HepG2 (cell line): Measurements from ENCODE around the gene CXADR. TPM values are rescaled to one million over a fixed set of nuclear protein-coding genes. Genes with fewer than 3 reads are reported as not detected.

Experiments
- CBFB ChIP-seq: sonication (generic); formaldehyde crosslinking; IDR thresholded peaks from 2 replicates; pipeline ENCODE4 v1.4.0; 2020; ENCODE audit warnings: missing genetic modification reagents
- CERS6 ChIP-seq: sonication (generic); formaldehyde crosslinking; IDR thresholded peaks from 2 replicates; pipeline ENCODE4 v1.5.0; 2020; ENCODE audit warnings: missing genetic modification reagents
- EEA1 ChIP-seq: sonication (generic); formaldehyde crosslinking; IDR thresholded peaks from 2 replicates; pipeline ENCODE4 v1.5.1; 2020; ENCODE audit warnings: mild to moderate bottlenecking, missing genetic modification reagents, borderline replicate concordance
- FOXC1 ChIP-seq: sonication (generic); formaldehyde crosslinking; IDR thresholded peaks from 2 replicates; pipeline ENCODE4 v1.8.0; 2022; ENCODE audit warnings: mild to moderate bottlenecking, missing genetic modification reagents, borderline replicate concordance
- FOXO4 ChIP-seq: sonication (generic); formaldehyde crosslinking; conservative IDR thresholded peaks from 2 replicates; pipeline ENCODE4 v1.8.1; 2023; ENCODE audit warnings: missing genetic modification reagents
- IRF1 ChIP-seq: sonication (generic); formaldehyde crosslinking; IDR thresholded peaks from 2 replicates; pipeline ENCODE4 v1.4.0; 2020; ENCODE audit warnings: low read depth, mild to moderate bottlenecking, missing genetic modification reagents
- KDM2A ChIP-seq: sonication (generic); formaldehyde crosslinking; IDR thresholded peaks from 2 replicates; pipeline ENCODE4 v1.4.0; 2020; ENCODE audit warnings: low read depth, missing genetic modification reagents, borderline replicate concordance
- LBX2 ChIP-seq: sonication (generic); formaldehyde crosslinking; IDR thresholded peaks from 2 replicates; pipeline ENCODE4 v1.5.0; 2020; ENCODE audit warnings: missing genetic modification reagents, mild to moderate bottlenecking, borderline replicate concordance
- LRRFIP1 ChIP-seq: sonication (generic); formaldehyde crosslinking; conservative IDR thresholded peaks from 2 replicates; pipeline ENCODE4 v1.4.0; 2020; ENCODE audit warnings: missing genetic modification reagents
- SUZ12 ChIP-seq: fragments of 150-350 bp; IDR thresholded peaks from 2 replicates; pipeline ENCODE4 v1.6.1; 2014; ENCODE audit warnings: low read depth, low read length
- ZBTB2 ChIP-seq: sonication (generic); formaldehyde crosslinking; IDR thresholded peaks from 2 replicates; pipeline ENCODE4 v1.8.0; 2022; ENCODE audit warnings: low read depth, missing genetic modification reagents
- ZBTB3 ChIP-seq: sonication (generic); formaldehyde crosslinking; IDR thresholded peaks from 2 replicates; pipeline ENCODE4 v1.4.0; 2020; ENCODE audit warnings: low read depth, mild to moderate bottlenecking, moderate library complexity, missing genetic modification reagents, borderline replicate concordance
- ZEB1 ChIP-seq: IDR thresholded peaks from 2 replicates; pipeline ENCODE4 v1.6.1; 2012; ENCODE audit warnings: mild to moderate bottlenecking, low read depth, inconsistent platforms; ENCODE audit not compliant: insufficient replicate concordance
- ZKSCAN8 ChIP-seq: IDR thresholded peaks from 2 replicates; pipeline ENCODE4 v1.6.1; 2016; ENCODE audit warnings: borderline replicate concordance, missing genetic modification reagents, missing compliant biosample characterization
- ZNF230 ChIP-seq: sonication (generic); formaldehyde crosslinking; IDR thresholded peaks from 2 replicates; pipeline ENCODE4 v1.4.0; 2020; ENCODE audit warnings: mild to moderate bottlenecking, missing genetic modification reagents
- ZNF253 ChIP-seq: sonication (generic); formaldehyde crosslinking; IDR thresholded peaks from 2 replicates; pipeline ENCODE4 v1.8.0; 2022; ENCODE audit warnings: mild to moderate bottlenecking, missing genetic modification reagents, borderline replicate concordance
- ZNF326 ChIP-seq: sonication (generic); formaldehyde crosslinking; IDR thresholded peaks from 2 replicates; pipeline ENCODE4 v1.4.0; 2020; ENCODE audit warnings: missing genetic modification reagents, borderline replicate concordance
- ZNF331 ChIP-seq: sonication (generic); formaldehyde crosslinking; IDR thresholded peaks from 2 replicates; pipeline ENCODE4 v1.4.0; 2020; ENCODE audit warnings: missing genetic modification reagents
- ZNF619 ChIP-seq: sonication (generic); formaldehyde crosslinking; IDR thresholded peaks from 2 replicates; pipeline ENCODE4 v1.4.0; 2020; ENCODE audit warnings: mild to moderate bottlenecking, missing genetic modification reagents
- ZNF891 ChIP-seq: sonication (generic); formaldehyde crosslinking; IDR thresholded peaks from 2 replicates; pipeline ENCODE4 v1.5.0; 2020; ENCODE audit warnings: mild to moderate bottlenecking, missing genetic modification reagents
- polyA plus RNA-seq, 8 experiments: library from polyadenylated mRNA; depleted of rRNA in 3 of 8; stranded (reverse) in 7 of 8; unstranded in 1 of 8; fragments of >200 nt; fragmentation: Illumina TruSeq in 4 of 8; extraction: Trizol in 4 of 8; gene quantifications; 2 replicates each; pipeline versions ENCODE4 v1.2.1 to v1.2.3, GENCODE V29; 2011 to 2016; ENCODE audit warnings: low read depth in 4 of 8, missing spikeins in 1 of 8, mixed read lengths in 1 of 8; ENCODE audit not compliant: insufficient read depth in 1 of 8
- total RNA-seq, 5 experiments: library from RNA; depleted of rRNA; stranded (reverse); fragments of >200 nt; fragmentation: Illumina TruSeq; extraction: Trizol; gene quantifications; 2 replicates each; pipeline ENCODE4 v1.2.3, GENCODE V29; 2016; ENCODE audit warnings: low read depth in 1 of 5

CXADR gene
- total and polyA plus RNA-seq, 2 of the 13 experiments (the other 11 are each of a cell fraction or from before 2014, with no cell fraction given): 86.8 to 110 TPM

GRCh38 chr21:17512253-17513213 lies at the start of gene CXADR (continued):
- TF ChIP-seq IRF1 (CRISPR knock-in tag) (no peak), LBX2 (no peak), ZNF230 (CRISPR knock-in tag) (0 out of 2 replicates have a peak, but pooled peaks have one; percentile 79), ZNF326 (no peak), ZKSCAN8 (CRISPR knock-in tag) (peak; percentile 66; the same call in 1 of the 2 replicates), EEA1 (CRISPR knock-in tag) (no peak), ZNF253 (CRISPR knock-in tag) (no peak), ZNF331 (CRISPR knock-in tag) (peak; percentile 50; the same call in 1 of the 2 replicates), FOXO4 (CRISPR knock-in tag) (no peak), FOXC1 (CRISPR knock-in tag) (peak; percentile 3; the same call in 1 of the 2 replicates), LRRFIP1 (CRISPR knock-in tag) (no peak), SUZ12 (no peak), ZBTB2 (CRISPR knock-in tag) (peak; percentile 54; the same call in 1 of the 2 replicates), CBFB (CRISPR knock-in tag) (no peak; the same call in 1 of the 2 replicates), ZBTB3 (CRISPR knock-in tag) (peak; percentile 58; the same call in 1 of the 2 replicates), KDM2A (CRISPR knock-in tag) (peak; percentile 51; the same call in 1 of the 2 replicates), ZEB1 (peak; percentile 90), ZNF619 (CRISPR knock-in tag) (no peak), ZNF891 (CRISPR knock-in tag) (no peak), CERS6 (CRISPR knock-in tag) (no peak)
